WTC11 (cell line): ENCODE results near the gene SVOPL. TPM values are rescaled to one million over a fixed set of nuclear protein-coding genes. Genes with fewer than 3 reads are reported as not detected.

Experiments used
- ATAC-seq: fragments of 200-7000 bp; cut with Tn5 transposase; 2 replicates; pipeline ENCODE4 v1.10.0; 2021; ENCODE audit warnings: mild to moderate bottlenecking, moderate library complexity
- CTCF ChIA-PET: fragments of 300-600 bp; sonication (Branson Sonifier 250); formaldehyde crosslinking; loops from one replicate; lab custom pipeline; 2021; ENCODE audit warnings: antibody characterized with exemption; lab: Charles Lee
- POLR2A ChIA-PET: fragments of 350-600 bp; sonication (Branson Sonifier 250); formaldehyde crosslinking; loops from one replicate; lab custom pipeline; 2021; ENCODE audit warnings: antibody characterized with exemption; lab: Charles Lee
- DNase-seq: peaks from one replicate; pipeline ENCODE4 v3.0.0; 2021; ENCODE audit warnings: low spot score
- H3K27ac Mint-ChIP-seq: 2 replicates; pipeline ENCODE4 v1.8.0; 2021; ENCODE audit warnings: mixed read lengths
- H3K27me3 Mint-ChIP-seq: 2 replicates; pipeline ENCODE4 v1.8.0; 2021; ENCODE audit warnings: low read depth, mild to moderate bottlenecking, moderate library complexity, mixed read lengths
- H3K36me3 Mint-ChIP-seq: 2 replicates; pipeline ENCODE4 v1.8.0; 2021; ENCODE audit warnings: mixed read lengths
- H3K4me1 Mint-ChIP-seq: 2 replicates; pipeline ENCODE4 v1.8.0; 2022; ENCODE audit warnings: mixed read lengths
- H3K4me3 Mint-ChIP-seq: 2 replicates; pipeline ENCODE4 v1.8.0; 2021; ENCODE audit warnings: mild to moderate bottlenecking, moderate library complexity, mixed read lengths
- H3K9me3 Mint-ChIP-seq: 2 replicates; pipeline ENCODE4 v1.8.0; 2021; ENCODE audit warnings: mixed read lengths
- CBFB ChIP-seq: sonication (generic); formaldehyde crosslinking; IDR thresholded peaks from 2 replicates; pipeline ENCODE4 v1.8.1; 2022; ENCODE audit warnings: mild to moderate bottlenecking, low read depth, missing genetic modification reagents
- CREM ChIP-seq: sonication (generic); formaldehyde crosslinking; IDR thresholded peaks from 2 replicates; pipeline ENCODE4 v1.8.1; 2022; ENCODE audit warnings: mild to moderate bottlenecking, missing genetic modification reagents, moderate library complexity
- CTCF ChIP-seq: fragments of 200-600 bp; IDR thresholded peaks from 2 replicates; pipeline ENCODE4 v1.8.0; 2022; ENCODE audit warnings: antibody characterized with exemption
- FOXP4 ChIP-seq: sonication (generic); formaldehyde crosslinking; IDR thresholded peaks from 2 replicates; pipeline ENCODE4 v1.8.0; 2022; ENCODE audit warnings: mild to moderate bottlenecking, missing genetic modification reagents
- GABPB1 ChIP-seq: sonication (generic); formaldehyde crosslinking; IDR thresholded peaks from 2 replicates; pipeline ENCODE4 v1.8.1; 2023; ENCODE audit warnings: mild to moderate bottlenecking, missing genetic modification reagents
- GTF2I ChIP-seq: fragments of 250-450 bp; sonication (Bioruptor Pico); conservative IDR thresholded peaks from 2 replicates; pipeline ENCODE4 v1.4.0; 2021; ENCODE audit warnings: mild to moderate bottlenecking
- IRF1 ChIP-seq: sonication (generic); formaldehyde crosslinking; IDR thresholded peaks from 2 replicates; pipeline ENCODE4 v1.8.0; 2023; ENCODE audit warnings: missing genetic modification reagents
- JAZF1 ChIP-seq: fragments of 250-450 bp; sonication (Bioruptor Pico); IDR thresholded peaks from 2 replicates; pipeline ENCODE4 v1.9.0; 2021; ENCODE audit warnings: moderate library complexity, mild to moderate bottlenecking, inconsistent platforms
- KAT7 ChIP-seq: sonication (generic); formaldehyde crosslinking; IDR thresholded peaks from 2 replicates; pipeline ENCODE4 v1.8.1; 2023; ENCODE audit warnings: missing genetic modification reagents, mild to moderate bottlenecking, borderline replicate concordance
- MLX ChIP-seq: sonication (generic); formaldehyde crosslinking; IDR thresholded peaks from 2 replicates; pipeline ENCODE4 v1.8.1; 2023; ENCODE audit warnings: mild to moderate bottlenecking, missing genetic modification reagents, moderate library complexity
- MYBL2 ChIP-seq: sonication (generic); formaldehyde crosslinking; IDR thresholded peaks from 2 replicates; pipeline ENCODE4 v1.8.1; 2023; ENCODE audit warnings: mild to moderate bottlenecking, moderate library complexity, missing genetic modification reagents
- NFATC4 ChIP-seq: fragments of 250-450 bp; sonication (Bioruptor Pico); IDR thresholded peaks from 2 replicates; pipeline ENCODE4 v1.9.0; 2021; ENCODE audit warnings: mild to moderate bottlenecking
- NFYB ChIP-seq: sonication (generic); formaldehyde crosslinking; conservative IDR thresholded peaks from 2 replicates; pipeline ENCODE4 v1.8.0; 2022; ENCODE audit warnings: low read depth, missing genetic modification reagents
- RORB ChIP-seq: fragments of 250-450 bp; sonication (Bioruptor Pico); IDR thresholded peaks from 2 replicates; pipeline ENCODE4 v1.9.0; 2021; ENCODE audit warnings: mild to moderate bottlenecking
- SP1 ChIP-seq: sonication (generic); formaldehyde crosslinking; conservative IDR thresholded peaks from 2 replicates; pipeline ENCODE4 v1.8.1; 2022; ENCODE audit warnings: missing genetic modification reagents
- TP53 ChIP-seq: sonication (generic); formaldehyde crosslinking; IDR thresholded peaks from 2 replicates; pipeline ENCODE4 v1.8.1; 2023; ENCODE audit warnings: mild to moderate bottlenecking, missing genetic modification reagents
- USF2 ChIP-seq: sonication (generic); formaldehyde crosslinking; IDR thresholded peaks from 2 replicates; pipeline ENCODE4 v1.8.1; 2023; ENCODE audit warnings: mild to moderate bottlenecking, missing genetic modification reagents, moderate library complexity
- ZBTB43 ChIP-seq: sonication (generic); formaldehyde crosslinking; IDR thresholded peaks from 2 replicates; pipeline ENCODE4 v1.8.1; 2023; ENCODE audit warnings: mild to moderate bottlenecking, missing genetic modification reagents
- ZNF396 ChIP-seq: fragments of 250-450 bp; sonication (Bioruptor Pico); IDR thresholded peaks from 2 replicates; pipeline ENCODE4 v1.8.0; 2021; ENCODE audit warnings: mild to moderate bottlenecking, moderate library complexity, borderline replicate concordance
- ZNF423 ChIP-seq: fragments of 250-450 bp; sonication (Bioruptor Pico); IDR thresholded peaks from 2 replicates; pipeline ENCODE4 v2.1.2; 2022; ENCODE audit warnings: mild to moderate bottlenecking, moderate library complexity
- ZNF512 ChIP-seq: sonication (generic); formaldehyde crosslinking; IDR thresholded peaks from 2 replicates; pipeline ENCODE4 v1.8.1; 2022; ENCODE audit warnings: missing genetic modification reagents, borderline replicate concordance
- ZNF532 ChIP-seq: fragments of 250-450 bp; sonication (Bioruptor Pico); IDR thresholded peaks from 2 replicates; pipeline ENCODE4 v1.9.0; 2021; ENCODE audit warnings: mild to moderate bottlenecking, borderline replicate concordance
- total RNA-seq: library from RNA; stranded (reverse); gene quantifications from 3 replicates; pipeline ENCODE4 v1.2.3, GENCODE V29; 2021

The SVOPL gene
- total RNA-seq, 1 experiment from 2014 or later, result 1.9 TPM

GRCh38 chr7:138595454-138595853 is 105.7 kb downstream of the SVOPL start (continued):
- TF ChIP-seq JAZF1 (CRISPR knock-in tag) (no peak), MYBL2 (no peak), CTCF (no peak), NFYB (CRISPR knock-in tag) (no peak), ZBTB43 (CRISPR knock-in tag) (no peak), IRF1 (no peak), ZNF512 (CRISPR knock-in tag) (no peak), CREM (CRISPR knock-in tag) (no peak), USF2 (no peak), ZNF532 (no peak)
- TF ChIP-seq, all 79 proteins: peak for 0

- ATAC-seq, result no peak
- Mint-ChIP-seq H3K4me3 (no peak overlapping the region), H3K9me3 (no peaks in the 10 kb centered on the region), H3K36me3 (peaks cover 23% of the 10 kb centered on the region), H3K27me3 (no peaks in the 10 kb centered on the region), H3K4me1 (peaks cover 12% of the 10 kb centered on the region), H3K27ac (no peak overlapping the region; the same call in 1 of the 2 replicates)
- ChIA-PET POLR2A (no interaction called here), CTCF (interaction anchor here (1.2 kb wide), 1 partner anchor 149 kb away, joined by 3 read pairs; no protein-coding TSS in a partner anchor)
- no peak for DNase-seq
- TF ChIP-seq MLX (CRISPR knock-in tag) (no peak), GABPB1 (CRISPR knock-in tag) (no peak), CBFB (no peak), SP1 (CRISPR knock-in tag) (no peak), FOXP4 (CRISPR knock-in tag) (no peak), RORB (CRISPR knock-in tag) (no peak), GTF2I (no peak), TP53 (CRISPR knock-in tag) (no peak), CREM (CRISPR knock-in tag) (no peak), ZNF423 (CRISPR knock-in tag) (no peak), NFATC4 (CRISPR knock-in tag) (no peak), KAT7 (CRISPR knock-in tag) (no peak), ZNF396 (CRISPR knock-in tag) (no peak)
Measured at GRCh38 chr7:138590154-138590553, 111.0 kb downstream of the SVOPL start.
